ENCODE data around the gene SPZ1.
"Not testable (repeated sequence)": the region's sequence is repeated elsewhere in the genome, so short reads cannot be mapped to it uniquely, and the experiment has no call there.

The SPZ1 gene

DNA sequence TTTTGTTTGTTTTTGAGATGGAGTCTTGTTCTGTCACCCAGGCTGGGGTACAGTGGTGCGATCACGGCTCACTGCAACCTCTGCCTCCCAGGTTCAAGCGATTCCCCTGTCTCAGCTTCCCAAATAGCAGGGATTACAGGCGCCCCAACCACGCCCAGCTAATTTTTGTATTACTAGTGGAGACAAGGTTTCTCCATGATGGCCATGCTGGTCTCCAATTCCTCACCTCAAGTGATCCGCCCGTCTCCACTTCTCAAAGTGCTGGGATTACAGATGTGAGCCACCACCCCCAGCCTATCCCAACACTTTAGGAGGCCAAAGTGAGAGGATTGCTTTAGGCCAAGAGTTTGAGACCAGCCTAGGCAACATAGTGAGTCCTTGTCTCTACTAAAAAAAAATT lies 19.3 kb downstream of the SPZ1 start:
- no peak for DNase-seq

- no peak for DNase-seq
Observed at GRCh38 chr5:80341016-80341775, 21.4 kb downstream of the SPZ1 start.

DNA sequence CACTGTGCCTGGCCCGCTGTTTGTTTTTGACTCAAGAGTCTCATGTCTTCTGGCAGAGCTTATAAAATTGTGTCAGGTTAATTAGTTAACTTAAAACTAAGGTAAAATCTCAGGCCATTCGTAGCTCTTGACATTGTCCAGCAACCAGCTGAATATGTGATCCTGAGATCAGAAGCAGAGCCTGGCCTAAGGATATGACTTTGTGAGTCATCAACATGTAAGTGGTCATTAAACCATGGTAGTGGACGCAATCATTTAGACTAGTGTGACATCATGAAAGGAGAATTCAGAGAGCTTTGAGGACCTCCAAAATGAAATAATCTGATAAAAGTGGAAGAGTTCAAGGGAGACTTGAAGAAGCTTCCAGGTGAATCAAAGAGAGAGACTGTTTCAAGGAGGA lies 23.3 kb downstream of the SPZ1 start:
- DNase-seq: no peak

- peak; percentile 52 for DNase-seq
Observed at GRCh38 chr5:80346055-80346454, 26.3 kb downstream of the SPZ1 start.

- no peak for DNase-seq
Observed at GRCh38 chr5:80348171-80348570, 28.4 kb downstream of the SPZ1 start.

- not testable (repeated sequence) for DNase-seq
Observed at GRCh38 chr5:80351019-80351418, 31.2 kb downstream of the SPZ1 start.

DNA sequence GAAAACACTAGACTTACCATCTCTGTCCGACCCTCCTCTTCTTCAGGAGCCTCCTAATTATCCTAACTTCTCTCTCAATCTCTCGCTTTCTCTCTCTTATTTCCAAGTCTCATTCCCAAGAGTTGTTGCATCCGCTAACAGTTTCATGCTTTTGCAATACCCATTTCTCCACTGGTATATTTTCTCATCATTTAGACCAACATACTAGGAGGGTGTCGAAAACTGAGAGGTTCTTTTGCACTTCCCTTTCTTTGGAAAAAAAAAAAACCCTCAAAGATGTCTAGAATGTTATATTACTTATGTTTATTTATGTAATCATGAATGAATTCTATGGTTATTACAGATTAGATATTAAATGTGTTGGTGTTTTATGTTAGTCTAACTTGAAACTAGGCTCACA lies 35.9 kb downstream of the SPZ1 start:
- DNase-seq: no peak

DNA sequence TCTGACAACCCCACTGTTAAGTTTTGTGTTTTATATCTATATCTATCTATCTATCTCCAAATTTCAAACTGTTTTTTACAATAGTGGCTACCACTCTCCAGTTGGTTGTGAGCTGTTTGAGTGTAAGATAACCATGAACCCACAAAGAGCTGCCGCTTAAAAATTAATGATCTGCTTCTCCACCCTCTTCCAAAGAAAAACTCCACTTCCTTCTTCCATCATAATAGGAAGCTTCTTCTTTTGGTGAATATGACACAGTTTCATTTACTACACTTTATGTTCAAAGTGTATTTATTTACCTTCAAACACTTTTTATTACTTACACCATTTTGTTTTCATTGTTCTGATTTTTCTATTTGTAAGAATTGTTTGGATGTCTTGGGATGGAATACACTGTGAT lies 37.9 kb downstream of the SPZ1 start:
- DNase-seq: no peak

DNA sequence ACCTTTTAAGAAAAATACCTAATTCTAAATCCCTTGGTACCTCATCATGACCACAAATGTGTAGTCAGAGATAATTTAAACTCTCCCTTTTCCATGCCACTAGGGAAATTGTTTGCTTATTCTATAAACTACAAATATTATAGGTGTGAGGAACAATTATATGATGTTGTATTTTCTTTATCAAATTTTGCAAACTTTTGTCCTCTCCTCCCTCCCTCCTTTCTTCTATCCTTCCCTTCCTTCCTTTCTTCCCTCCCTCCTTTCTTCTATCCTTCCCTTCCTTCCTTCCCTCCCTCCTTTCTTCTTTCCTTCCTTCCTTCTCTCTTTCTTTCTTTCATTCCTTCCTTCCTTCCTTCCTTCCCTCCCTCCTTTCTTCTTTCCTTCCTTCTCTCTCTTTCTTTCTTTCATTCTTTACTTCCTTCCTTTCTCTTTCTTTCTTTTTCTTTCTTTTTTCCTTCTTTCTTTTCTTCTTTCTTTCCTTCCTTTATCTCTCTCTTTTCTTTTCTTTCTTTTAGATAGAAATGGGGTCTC lies 41.2 kb downstream of the SPZ1 start:
- no peak for DNase-seq

DNA sequence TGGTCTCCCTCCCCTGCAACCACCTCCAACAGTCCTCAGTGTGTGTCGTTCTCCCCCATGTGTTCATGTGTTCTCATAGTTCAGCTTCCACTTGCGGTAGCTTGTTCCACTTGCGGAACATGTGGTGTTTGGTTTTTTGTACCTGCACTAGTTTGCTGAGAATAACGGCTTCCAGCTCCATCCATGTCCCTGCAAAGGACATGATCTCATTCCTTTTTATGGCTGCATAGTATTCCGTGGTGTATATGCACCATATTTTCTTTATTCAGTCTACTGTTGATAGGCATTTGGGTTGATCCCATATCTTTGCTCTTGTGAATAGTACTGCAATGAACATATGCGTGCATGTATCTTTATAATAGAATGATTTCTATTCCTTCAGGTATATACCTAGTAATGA lies 45.1 kb downstream of the SPZ1 start:
- no peak for DNase-seq

DNA sequence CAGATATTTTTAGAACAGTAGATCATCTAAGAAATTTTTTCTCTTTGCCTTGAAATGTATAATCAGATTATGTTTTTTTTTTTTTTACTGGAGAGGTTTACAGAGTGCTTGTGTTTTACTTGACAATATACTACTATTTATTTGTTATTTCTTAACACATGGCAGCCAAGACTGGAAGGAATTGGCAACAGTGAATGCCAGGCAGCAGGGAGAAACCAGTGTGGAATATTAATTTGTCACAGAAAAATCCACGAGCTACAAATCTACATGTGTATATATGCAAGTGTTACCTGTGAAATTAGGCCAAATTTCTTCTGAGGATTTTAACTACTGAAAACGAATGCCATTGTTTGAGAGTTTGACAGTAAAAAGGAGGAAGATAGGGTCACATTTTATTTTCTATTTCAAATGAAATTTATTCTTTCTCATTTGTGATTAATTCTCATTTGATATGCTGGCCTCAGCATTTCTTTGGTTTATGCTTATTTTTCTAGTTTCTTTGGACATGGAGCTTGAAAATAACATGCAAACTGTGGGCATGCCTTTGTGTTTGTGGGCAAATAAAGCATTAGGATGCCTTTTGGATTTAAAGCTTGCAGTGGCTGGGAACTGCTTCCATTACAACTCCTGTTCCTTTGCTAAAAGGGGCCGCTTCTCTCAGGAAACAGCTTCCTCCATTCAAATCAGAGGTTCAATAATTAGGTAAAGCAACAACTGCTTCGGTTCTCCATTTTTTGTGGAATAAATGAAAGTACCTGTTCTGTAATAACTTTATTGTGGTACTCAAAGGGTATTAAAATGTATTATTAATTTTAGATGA lies 49.1 kb downstream of the SPZ1 start:
- DNase-seq: no peak

- no peak for DNase-seq
Observed at GRCh38 chr5:80369521-80369920, 49.7 kb downstream of the SPZ1 start.

- DNase-seq: no peak
Observed at GRCh38 chr5:80370390-80370789, 50.6 kb downstream of the SPZ1 start.
